Activated T-cell treated with anti-CD3 and anti-CD28 coated beads, Interleukin-2, amount 50 U/mL, for 72 hours (primary cell): Measurements from ENCODE around the gene TLCD1. TPM values are rescaled to one million over a fixed set of nuclear protein-coding genes. Genes with fewer than 3 reads are reported as not detected.
"Not testable (repeated sequence)": the region's sequence is repeated elsewhere in the genome, so short reads cannot be mapped to it uniquely, and the experiment has no call there.

Experiments used
- ATAC-seq, 2 donors: fragments of 150-1000 bp; cut with Tn5 transposase; replicated peaks in 1 of 2; 2 replicates each; pipeline ENCODE4 v1.10.0; 2021; ENCODE audit warnings: moderate library complexity in 2 of 2, mild to moderate bottlenecking in 1 of 2
- DNase-seq, 2 donors: peaks; one replicate each; pipeline ENCODE4 v3.0.0; 2021 to 2022; ENCODE audit warnings: mixed read lengths in 1 of 2
- H3K27ac Mint-ChIP-seq: one replicate; pipeline ENCODE4 v1.8.0; 2022; ENCODE audit warnings: mild to moderate bottlenecking, moderate library complexity, mixed read lengths
- H3K27me3 Mint-ChIP-seq: one replicate; pipeline ENCODE4 v1.8.0; 2022; ENCODE audit warnings: low read depth, mixed read lengths
- H3K36me3 Mint-ChIP-seq, 2 donors: one replicate each; pipeline ENCODE4 v1.8.0; 2022; ENCODE audit warnings: mixed read lengths in 2 of 2, mild to moderate bottlenecking in 1 of 2; ENCODE audit not compliant: insufficient read depth in 2 of 2
- H3K4me1 Mint-ChIP-seq: one replicate; pipeline ENCODE4 v1.8.0; 2022; ENCODE audit warnings: low read depth, mixed read lengths
- H3K4me3 Mint-ChIP-seq, 2 donors: one replicate each; pipeline ENCODE4 v1.8.0; 2022; ENCODE audit warnings: mild to moderate bottlenecking in 2 of 2, mixed read lengths in 2 of 2, moderate library complexity in 2 of 2
- H3K9me3 Mint-ChIP-seq, 2 donors: one replicate each; pipeline ENCODE4 v1.8.0; 2022; ENCODE audit warnings: mixed read lengths in 2 of 2
- total RNA-seq, 2 donors: library from RNA; stranded (reverse); gene quantifications; one replicate each; pipeline ENCODE4 v1.2.3, GENCODE V29; 2022

The TLCD1 gene
- total RNA-seq, 2 donors from 2014 or later: 5.2 to 9.0 TPM

- peaks cover 77% of the 10 kb centered on the region for H3K4me1 Mint-ChIP-seq
- peak within 1 kb of the TSS; percentile 93 for H3K4me3 Mint-ChIP-seq
- peak within 1 kb of the TSS; percentile 91 for H3K27ac Mint-ChIP-seq
- H3K9me3 Mint-ChIP-seq: peaks cover 0 to 1% of the 10 kb centered on the region in 2 donors
- ATAC-seq: peak; percentile 87 to 90
- H3K36me3 Mint-ChIP-seq: peaks cover 4 to 18% of the 10 kb centered on the region in 2 donors
- no peaks in the 10 kb centered on the region for H3K27me3 Mint-ChIP-seq
- DNase-seq: peak; percentile 84 to 86
Measured at GRCh38 chr17:28743243-28744103, 17.4 kb upstream of the TLCD1 start, which contains the start of gene TRAF4. TRAF4 (plus strand) TSS chr17:28744011; CDS start chr17:28744113, 102 bp downstream.

DNA sequence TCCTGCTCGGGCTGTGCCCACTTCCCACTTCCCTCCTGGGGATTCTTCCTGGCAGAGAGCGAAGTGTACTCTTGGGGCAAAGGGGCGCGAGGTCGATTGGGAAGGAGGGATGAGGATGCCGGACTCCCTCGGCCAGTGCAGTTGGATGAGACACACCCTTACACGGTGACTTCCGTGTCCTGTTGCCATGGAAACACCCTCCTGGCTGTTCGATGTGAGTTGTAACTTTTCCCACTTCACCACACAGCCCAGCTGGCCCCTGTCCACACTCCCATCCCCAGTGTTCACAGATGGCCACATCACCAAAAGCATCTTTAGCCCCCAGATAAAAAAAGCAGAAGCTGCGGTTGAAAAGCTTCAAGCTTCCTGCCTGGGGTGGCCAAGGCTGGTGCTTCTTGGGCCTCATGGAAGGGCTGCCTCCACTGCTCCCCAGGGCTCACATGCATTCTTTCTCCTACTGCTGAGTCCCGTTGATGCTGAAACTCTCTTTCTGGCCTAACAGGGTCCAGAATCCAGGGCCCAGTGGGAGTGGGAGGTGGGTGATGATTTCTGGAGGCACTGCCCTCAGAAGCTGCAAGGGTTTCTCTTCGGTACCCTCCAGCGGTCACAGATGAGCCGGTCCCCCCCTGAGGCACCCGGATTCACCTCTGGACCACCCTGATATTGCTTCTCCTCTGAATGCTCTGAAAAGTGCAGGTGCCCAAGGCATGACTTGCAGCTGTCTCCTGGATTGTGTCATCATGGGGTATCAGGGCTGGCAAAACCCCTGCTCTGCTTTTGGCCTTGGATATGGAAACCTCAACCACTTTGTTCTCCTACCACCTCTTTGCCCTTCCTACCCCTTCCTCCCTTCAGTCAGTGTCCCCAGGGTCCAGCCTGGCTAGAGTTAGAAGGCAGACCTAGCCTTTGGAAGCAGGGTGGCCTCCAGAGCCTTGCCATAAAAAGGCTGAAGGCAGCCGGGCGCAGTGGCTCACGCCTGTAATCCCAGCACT, 15.6 kb upstream of the TLCD1 start:
- ATAC-seq (no peak), DNase-seq (no peak)
- peaks cover 4 to 22% of the 10 kb centered on the region in 2 donors for H3K36me3 Mint-ChIP-seq
- H3K4me3 Mint-ChIP-seq: peak overlapping the region in 1 of 2 donors; percentile 86
- no peak overlapping the region for H3K27ac Mint-ChIP-seq
- peaks cover 64% of the 10 kb centered on the region for H3K4me1 Mint-ChIP-seq
- H3K9me3 Mint-ChIP-seq: peaks cover 0 to 1% of the 10 kb centered on the region in 2 donors
- no peaks in the 10 kb centered on the region for H3K27me3 Mint-ChIP-seq

DNA sequence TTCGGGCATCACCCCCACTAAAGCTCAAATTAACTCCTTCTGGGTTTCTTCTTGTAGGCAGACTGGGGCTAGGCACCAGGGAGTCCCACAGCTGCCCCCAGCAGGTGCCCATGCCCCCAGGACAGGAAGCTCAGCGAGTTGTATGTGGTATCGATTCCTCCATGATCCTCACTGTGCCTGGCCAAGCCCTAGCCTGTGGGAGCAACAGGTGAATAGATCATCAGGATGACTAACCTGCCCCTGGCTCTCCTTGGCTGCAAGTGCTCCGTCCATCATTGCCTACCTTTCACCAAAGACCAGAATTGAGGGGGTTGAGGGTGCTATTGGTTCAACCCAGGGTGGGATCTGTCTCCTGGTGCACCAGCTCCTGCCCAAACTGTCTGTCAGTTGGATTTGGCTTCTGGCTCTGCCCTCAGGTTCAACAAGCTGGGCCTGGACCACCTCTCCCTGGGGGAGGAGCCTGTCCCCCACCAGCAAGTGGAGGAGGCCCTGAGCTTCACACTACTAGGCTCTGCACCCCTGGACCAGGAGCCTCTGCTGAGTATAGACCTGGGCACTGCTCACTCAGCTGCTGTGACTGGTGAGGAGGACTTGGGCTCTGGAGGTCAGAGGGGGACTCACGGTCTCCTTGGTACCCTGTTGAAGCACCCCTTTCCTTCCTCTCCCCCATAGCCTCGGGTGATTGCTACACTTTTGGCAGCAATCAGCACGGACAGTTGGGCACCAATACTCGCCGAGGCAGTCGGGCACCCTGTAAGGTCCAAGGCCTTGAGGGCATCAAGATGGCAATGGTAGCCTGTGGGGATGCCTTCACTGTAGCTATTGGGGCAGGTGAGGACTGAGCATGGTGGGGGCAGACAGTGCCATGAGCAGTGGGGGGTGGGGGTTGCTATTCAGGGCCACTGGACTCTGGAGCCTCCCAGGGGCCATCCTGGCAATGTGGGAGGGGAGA, 14.6 kb upstream of the TLCD1 start:
- H3K27ac Mint-ChIP-seq: no peak overlapping the region
- H3K4me3 Mint-ChIP-seq: peak overlapping the region in 1 of 2 donors; percentile 27
- no peak for DNase-seq

GRCh38 chr17:28738680-28739384, 12.8 kb upstream of the TLCD1 start:
- Mint-ChIP-seq H3K27ac (peak overlapping the region; percentile 89), H3K4me1 (peaks cover 59% of the 10 kb centered on the region), H3K9me3 (peaks cover 0 to 1% of the 10 kb centered on the region in 2 donors), H3K27me3 (no peaks in the 10 kb centered on the region), H3K4me3 (peak overlapping the region; percentile 61 to 79), H3K36me3 (peaks cover 4 to 18% of the 10 kb centered on the region in 2 donors)
- DNase-seq (peak; percentile 39 to 53), ATAC-seq (peak; percentile 37 to 47)

More for the DNA sequence above, 14.6 kb upstream of the TLCD1 start:
- no peak for ATAC-seq
- peaks cover 4 to 22% of the 10 kb centered on the region in 2 donors for H3K36me3 Mint-ChIP-seq
- H3K27me3 Mint-ChIP-seq: no peaks in the 10 kb centered on the region
- H3K4me1 Mint-ChIP-seq: peaks cover 54% of the 10 kb centered on the region
- H3K9me3 Mint-ChIP-seq: peaks cover 0 to 1% of the 10 kb centered on the region in 2 donors

- peak overlapping the region; percentile 61 to 79 for H3K4me3 Mint-ChIP-seq
- ATAC-seq: peak in 1 of 2 donors; percentile 2
- no peak overlapping the region for H3K27ac Mint-ChIP-seq
- no peaks in the 10 kb centered on the region for H3K27me3 Mint-ChIP-seq
- H3K4me1 Mint-ChIP-seq: peaks cover 58% of the 10 kb centered on the region
- peaks cover 0 to 1% of the 10 kb centered on the region in 2 donors for H3K9me3 Mint-ChIP-seq
- H3K36me3 Mint-ChIP-seq: peaks cover 4 to 19% of the 10 kb centered on the region in 2 donors
- DNase-seq: no peak
Measured at GRCh38 chr17:28737770-28738679, 12.0 kb upstream of the TLCD1 start.

- Mint-ChIP-seq H3K27me3 (no peaks in the 10 kb centered on the region), H3K4me1 (peaks cover 58% of the 10 kb centered on the region), H3K4me3 (no peak overlapping the region), H3K9me3 (peaks cover 0 to 1% of the 10 kb centered on the region in 2 donors), H3K36me3 (peaks cover 4 to 20% of the 10 kb centered on the region in 2 donors), H3K27ac (no peak overlapping the region)
- ATAC-seq (no peak), DNase-seq (no peak)
Measured at GRCh38 chr17:28737316-28737715, 11.3 kb upstream of the TLCD1 start.

DNA sequence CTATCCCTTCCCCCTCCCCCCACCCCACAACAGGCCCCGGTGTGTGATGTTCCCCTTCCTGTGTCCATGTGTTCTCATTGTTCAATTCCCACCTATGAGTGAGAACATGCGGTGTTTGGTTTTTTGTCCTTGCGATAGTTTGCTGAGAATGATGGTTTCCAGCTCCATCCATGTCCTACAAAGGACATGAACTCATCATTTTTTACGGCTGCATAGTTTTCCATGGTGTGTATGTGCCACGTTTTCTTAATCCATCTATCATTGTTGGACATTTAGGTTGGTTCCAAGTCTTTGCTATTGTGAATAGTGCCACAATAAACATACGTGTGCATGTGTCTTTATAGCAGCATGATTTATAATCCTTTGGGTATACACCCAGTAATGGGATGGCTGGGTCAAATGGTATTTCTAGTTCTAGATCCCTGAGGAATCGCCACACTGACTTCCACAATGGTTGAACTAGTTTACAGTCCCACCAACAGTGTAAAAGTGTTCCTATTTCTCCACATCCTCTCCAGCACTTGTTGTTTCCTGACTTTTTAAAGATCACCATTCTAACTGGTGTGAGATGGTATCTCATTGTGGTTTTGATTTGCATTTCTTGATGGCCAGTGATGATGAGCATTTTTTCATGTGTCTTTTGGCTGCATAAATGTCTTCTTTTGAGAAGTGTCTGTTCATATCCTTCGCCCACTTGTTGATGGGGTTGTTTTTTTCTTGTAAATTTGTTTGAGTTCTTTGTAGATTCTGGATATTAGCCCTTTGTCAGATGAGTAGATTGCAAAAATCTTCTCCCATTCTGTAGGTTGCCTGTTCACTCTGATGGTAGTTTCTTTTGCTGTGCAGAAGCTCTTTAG, 10.1 kb upstream of the TLCD1 start:
- H3K27me3 Mint-ChIP-seq, ATAC-seq, H3K27ac Mint-ChIP-seq, DNase-seq, H3K9me3 Mint-ChIP-seq, H3K4me3 Mint-ChIP-seq: not testable (repeated sequence)
- Mint-ChIP-seq H3K4me1 (peaks cover 51% of the 10 kb centered on the region), H3K36me3 (peaks cover 4 to 16% of the 10 kb centered on the region in 2 donors)

- H3K4me3 Mint-ChIP-seq: no peak overlapping the region
- peak; percentile 25 to 41 for ATAC-seq
- H3K36me3 Mint-ChIP-seq: peaks cover 4 to 15% of the 10 kb centered on the region in 2 donors
Measured at GRCh38 chr17:28735242-28735722, 9.2 kb upstream of the TLCD1 start.

GRCh38 chr17:28734712-28735241, 8.7 kb upstream of the TLCD1 start:
- ATAC-seq (peak in 1 of 2 donors; percentile 5), DNase-seq (no peak)
- Mint-ChIP-seq H3K27me3 (no peaks in the 10 kb centered on the region), H3K4me3 (no peak overlapping the region), H3K27ac (no peak overlapping the region), H3K9me3 (peaks cover 0 to 1% of the 10 kb centered on the region in 2 donors), H3K36me3 (peaks cover 3 to 14% of the 10 kb centered on the region in 2 donors), H3K4me1 (peaks cover 40% of the 10 kb centered on the region)

More at GRCh38 chr17:28735242-28735722, 9.2 kb upstream of the TLCD1 start:
- Mint-ChIP-seq H3K27me3 (no peaks in the 10 kb centered on the region), H3K27ac (no peak overlapping the region), H3K9me3 (peaks cover 0 to 1% of the 10 kb centered on the region in 2 donors), H3K4me1 (peaks cover 42% of the 10 kb centered on the region)
- no peak for DNase-seq

DNA sequence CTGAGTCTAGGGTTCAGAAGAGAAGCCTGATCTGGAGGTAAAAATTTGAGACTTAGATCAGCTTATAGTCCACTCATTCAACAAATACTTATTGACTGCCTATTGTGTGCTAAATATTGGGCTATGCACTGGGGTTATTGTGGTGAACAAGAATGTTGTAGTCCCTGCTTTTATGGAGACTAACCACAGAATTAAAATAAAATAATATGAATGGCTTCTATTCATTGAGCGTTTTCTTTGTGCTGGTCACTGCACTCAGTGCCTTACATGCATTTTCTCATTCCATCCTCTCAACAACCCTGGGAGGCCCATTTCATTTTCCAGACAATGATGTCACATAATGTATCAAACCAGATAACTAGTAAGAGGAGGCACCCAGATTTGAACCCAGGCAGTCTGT, 7.3 kb upstream of the TLCD1 start:
- H3K4me1 Mint-ChIP-seq: peaks cover 36% of the 10 kb centered on the region
- DNase-seq (no peak), ATAC-seq (no peak)
- peaks cover 0 to 11% of the 10 kb centered on the region in 2 donors for H3K36me3 Mint-ChIP-seq
- H3K27me3 Mint-ChIP-seq: no peaks in the 10 kb centered on the region
- H3K9me3 Mint-ChIP-seq: peaks cover 0 to 2% of the 10 kb centered on the region in 2 donors
- no peak overlapping the region for H3K4me3 Mint-ChIP-seq
- no peak overlapping the region for H3K27ac Mint-ChIP-seq
